Activated naive CD8-positive, alpha-beta T cell treated with anti-CD3 and anti-CD28 coated beads, Interleukin-2, amount 50 U/mL, for 16 hours (primary cell): ENCODE measurements around the gene VPS35L.

Source experiments
- DNase-seq: peaks from one replicate; pipeline ENCODE4 v3.0.0-alpha.2; 2020; ENCODE audit warnings: low read depth, low spot score

Gene VPS35L

GRCh38 chr16:19589771-19590302 lies 34.3 kb downstream of the VPS35L start:
- DNase-seq = no peak

GRCh38 chr16:19595043-19595767 lies 39.7 kb downstream of the VPS35L start:
- no peak for DNase-seq

GRCh38 chr16:19598805-19599510 lies 43.5 kb downstream of the VPS35L start:
- DNase-seq = no peak

- no peak for DNase-seq
These were observed 44.6 kb downstream of the VPS35L start for GRCh38 chr16:19599968-19600716.

- DNase-seq = no peak
These were observed 45.8 kb downstream of the VPS35L start for GRCh38 chr16:19601083-19601976.

GRCh38 chr16:19604911-19605310 lies 49.4 kb downstream of the VPS35L start:
- no peak for DNase-seq

GRCh38 chr16:19605701-19606100 lies 50.2 kb downstream of the VPS35L start:
- no peak for DNase-seq

GRCh38 chr16:19607616-19608280 lies 52.2 kb downstream of the VPS35L start:
- DNase-seq = no peak

- no peak for DNase-seq
These were observed 53.9 kb downstream of the VPS35L start for GRCh38 chr16:19609359-19609758.

GRCh38 chr16:19610200-19610599 lies 54.7 kb downstream of the VPS35L start:
- DNase-seq = no peak

- no peak for DNase-seq
These were observed 58.3 kb downstream of the VPS35L start for GRCh38 chr16:19613834-19614233.

GRCh38 chr16:19616241-19616640 lies 60.7 kb downstream of the VPS35L start:
- no peak for DNase-seq

- no peak for DNase-seq
These were observed 63.4 kb downstream of the VPS35L start for GRCh38 chr16:19618876-19619275.

- DNase-seq = no peak
These were observed 65.9 kb downstream of the VPS35L start for GRCh38 chr16:19621445-19621844.

- DNase-seq = no peak
These were observed 69.5 kb downstream of the VPS35L start for GRCh38 chr16:19625039-19625438.

- DNase-seq = no peak
These were observed 81.1 kb downstream of the VPS35L start for GRCh38 chr16:19636436-19637267.

- no peak for DNase-seq
These were observed 84.5 kb downstream of the VPS35L start for GRCh38 chr16:19639986-19640421.

- DNase-seq = no peak
These were observed 87.0 kb downstream of the VPS35L start for GRCh38 chr16:19642501-19642900.

- no peak for DNase-seq
These were observed 89.4 kb downstream of the VPS35L start for GRCh38 chr16:19644877-19645276.

- DNase-seq = no peak
These were observed 90.1 kb downstream of the VPS35L start for GRCh38 chr16:19645557-19645981.
